NB4 (cell line): ENCODE results near the gene OSBPL1A.

Source experiments
- DNase-seq: peaks from one replicate; pipeline ENCODE4 v3.0.0; 2010; ENCODE audit warnings: low read depth
- H3K4me3 ChIP-seq: one replicate; pipeline ENCODE4 v1.5.1; 2011; ENCODE audit warnings: mild to moderate bottlenecking, low read depth, low read length, moderate library complexity
- MYC ChIP-seq: IDR thresholded peaks from 2 replicates; pipeline ENCODE4 v1.6.1; 2011; ENCODE audit warnings: low read depth, low read length
- POLR2A ChIP-seq: IDR thresholded peaks from 2 replicates; pipeline ENCODE4 v1.6.1; 2011; ENCODE audit warnings: mild to moderate bottlenecking; ENCODE audit not compliant: insufficient read length; ENCODE audit errors: extremely low read depth
- TF ChIP-seq, protein P1 (sequence below): IDR thresholded peaks from one replicate; pipeline ENCODE4 v1.5.1; 2012; ENCODE audit warnings: low read depth, low read length
- TF ChIP-seq, protein P2 (sequence below): IDR thresholded peaks from 2 replicates; pipeline ENCODE4 v1.6.1; 2011; ENCODE audit warnings: low read depth, low read length

Gene OSBPL1A

GRCh38 chr18:24266131-24266530 is 131.5 kb downstream of the OSBPL1A start:
- no peak overlapping the region for H3K4me3 ChIP-seq
- DNase-seq: no peak
- TF ChIP-seq, protein P1, sequence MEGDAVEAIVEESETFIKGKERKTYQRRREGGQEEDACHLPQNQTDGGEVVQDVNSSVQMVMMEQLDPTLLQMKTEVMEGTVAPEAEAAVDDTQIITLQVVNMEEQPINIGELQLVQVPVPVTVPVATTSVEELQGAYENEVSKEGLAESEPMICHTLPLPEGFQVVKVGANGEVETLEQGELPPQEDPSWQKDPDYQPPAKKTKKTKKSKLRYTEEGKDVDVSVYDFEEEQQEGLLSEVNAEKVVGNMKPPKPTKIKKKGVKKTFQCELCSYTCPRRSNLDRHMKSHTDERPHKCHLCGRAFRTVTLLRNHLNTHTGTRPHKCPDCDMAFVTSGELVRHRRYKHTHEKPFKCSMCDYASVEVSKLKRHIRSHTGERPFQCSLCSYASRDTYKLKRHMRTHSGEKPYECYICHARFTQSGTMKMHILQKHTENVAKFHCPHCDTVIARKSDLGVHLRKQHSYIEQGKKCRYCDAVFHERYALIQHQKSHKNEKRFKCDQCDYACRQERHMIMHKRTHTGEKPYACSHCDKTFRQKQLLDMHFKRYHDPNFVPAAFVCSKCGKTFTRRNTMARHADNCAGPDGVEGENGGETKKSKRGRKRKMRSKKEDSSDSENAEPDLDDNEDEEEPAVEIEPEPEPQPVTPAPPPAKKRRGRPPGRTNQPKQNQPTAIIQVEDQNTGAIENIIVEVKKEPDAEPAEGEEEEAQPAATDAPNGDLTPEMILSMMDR: no peak
- TF ChIP-seq POLR2A: no peak
- no peak for TF ChIP-seq MYC
- TF ChIP-seq, protein P2, sequence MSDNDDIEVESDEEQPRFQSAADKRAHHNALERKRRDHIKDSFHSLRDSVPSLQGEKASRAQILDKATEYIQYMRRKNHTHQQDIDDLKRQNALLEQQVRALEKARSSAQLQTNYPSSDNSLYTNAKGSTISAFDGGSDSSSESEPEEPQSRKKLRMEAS: no peak

- H3K4me3 ChIP-seq: no peak overlapping the region
- no peak for DNase-seq
- TF ChIP-seq, protein P2: no peak
- no peak for TF ChIP-seq POLR2A
- TF ChIP-seq, protein P1: no peak
- TF ChIP-seq MYC: no peak
Observed at GRCh38 chr18:24265502-24266064, 132.0 kb downstream of the OSBPL1A start.

DNA sequence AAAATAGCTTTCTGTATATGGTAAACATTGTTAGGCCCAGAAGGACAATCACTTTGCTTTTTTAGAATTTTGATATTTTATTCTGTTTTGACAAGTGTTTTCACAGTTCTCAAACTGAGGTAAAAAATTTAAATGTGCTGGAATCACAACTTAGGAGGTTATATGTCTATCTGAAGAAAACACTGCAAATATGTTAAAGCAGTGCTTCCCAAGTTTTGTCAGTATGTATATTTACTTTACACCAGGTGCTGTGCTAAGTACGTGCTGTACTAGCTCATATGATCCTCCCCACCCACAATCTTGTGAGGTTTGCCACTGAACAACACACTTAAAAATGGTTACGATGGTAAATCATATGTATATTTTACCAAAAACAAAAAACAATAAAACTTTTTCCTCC is 134.6 kb downstream of the OSBPL1A start:
- no peak for DNase-seq
- TF ChIP-seq POLR2A (no peak), MYC (no peak)
- TF ChIP-seq, protein P1: no peak
- TF ChIP-seq, protein P2: no peak
- H3K4me3 ChIP-seq: no peak overlapping the region

GRCh38 chr18:24262087-24262486 is 135.5 kb downstream of the OSBPL1A start:
- no peak for TF ChIP-seq POLR2A
- TF ChIP-seq, protein P1: no peak
- TF ChIP-seq MYC: no peak
- TF ChIP-seq, protein P2: no peak
- DNase-seq: no peak
- no peak overlapping the region for H3K4me3 ChIP-seq

DNA sequence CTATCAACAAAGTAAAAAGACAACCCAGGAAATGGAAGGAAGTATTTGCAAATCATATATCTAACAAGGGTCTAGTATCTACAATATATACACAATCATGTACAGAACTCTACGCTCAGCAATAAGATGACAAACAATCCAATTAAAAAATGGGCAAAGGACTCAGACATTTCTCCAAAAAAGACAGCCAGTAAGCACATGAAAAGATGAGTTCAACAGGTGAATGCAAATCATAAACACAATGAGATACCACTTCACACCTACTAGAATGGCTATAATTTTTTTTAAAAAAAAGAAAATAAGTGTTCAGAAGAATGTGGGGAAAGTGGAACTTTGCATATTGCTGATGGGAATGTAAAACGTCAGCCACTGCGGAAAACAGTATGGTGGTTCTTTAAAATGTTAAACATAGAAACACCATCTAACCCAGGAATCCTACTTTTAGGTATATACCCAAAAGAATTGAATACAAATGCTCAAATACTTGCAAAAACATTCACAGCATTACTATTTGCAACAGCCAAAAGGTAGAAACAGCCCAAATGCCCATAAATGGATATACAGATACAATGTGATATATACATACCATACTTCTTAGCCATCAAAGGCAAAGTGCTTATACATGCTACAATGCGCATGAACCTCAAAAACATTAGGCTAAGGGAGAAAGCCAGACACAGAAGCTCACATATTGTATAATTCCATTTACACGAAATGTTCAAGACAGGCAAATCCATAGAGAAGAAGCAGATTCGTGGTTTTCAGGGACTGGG is 137.6 kb downstream of the OSBPL1A start:
- no peak for TF ChIP-seq POLR2A
- no peak for TF ChIP-seq MYC
- TF ChIP-seq, protein P2: no peak
- TF ChIP-seq, protein P1: no peak
- no peak overlapping the region for H3K4me3 ChIP-seq
- DNase-seq: no peak
